Gastrocnemius medialis (tissue), 4 donors: ENCODE measurements around the gene SH3BP4. TPM values are rescaled to one million over a fixed set of nuclear protein-coding genes. Genes with fewer than 3 reads are reported as not detected.

Source experiments
- ATAC-seq, 2 donors: fragments of 150-250 bp; one replicate each; pipeline ENCODE4 v1.9.1; 2016
- DNase-seq, 2 donors: peaks; one replicate each; pipeline ENCODE4 v3.0.0-alpha.2; 2019
- H3K27ac ChIP-seq, 4 donors: fragments of 200-600 bp; sonication (generic); 1 replicate in 1 of 4; 2 replicates in 3 of 4; pipeline ENCODE4 v1.5.1; 2016 to 2018; ENCODE audit warnings: mild to moderate bottlenecking in 2 of 4, moderate library complexity in 1 of 4
- H3K27me3 ChIP-seq, 3 donors: fragments of 200-600 bp; sonication (generic) in 2 of 3; 1 replicate in 1 of 3; 2 replicates in 2 of 3; pipeline versions ENCODE4 v1.5.1 to v1.6.0; 2016 to 2019; ENCODE audit warnings: mild to moderate bottlenecking in 1 of 3, moderate library complexity in 1 of 3
- H3K36me3 ChIP-seq, 2 donors: fragments of 200-600 bp; sonication (generic) in 1 of 2; one replicate each; pipeline ENCODE4 v1.5.1; 2017 to 2018
- H3K4me1 ChIP-seq, 2 donors: fragments of 200-600 bp; sonication (generic) in 1 of 2; one replicate each; pipeline ENCODE4 v1.5.1; 2016 to 2017; ENCODE audit warnings: mild to moderate bottlenecking in 2 of 2
- H3K4me3 ChIP-seq, 4 donors: fragments of 200-600 bp; sonication (generic) in 3 of 4; 1 replicate in 1 of 4; 2 replicates in 3 of 4; pipeline ENCODE4 v1.5.1; 2016 to 2019; ENCODE audit warnings: mild to moderate bottlenecking in 2 of 4
- H3K9me3 ChIP-seq, 3 donors: fragments of 200-600 bp; sonication (generic) in 2 of 3; 1 replicate in 1 of 3; 2 replicates in 2 of 3; pipeline ENCODE4 v1.5.1; 2016 to 2019
- CTCF ChIP-seq, 5 experiments: fragments of 450-650 bp in 3 of 5; fragments of 200-600 bp in 2 of 5; sonication (generic) in 2 of 5; IDR thresholded peaks in 4 of 5; conservative IDR thresholded peaks in 1 of 5; 1 replicate in 4 of 5; 2 replicates in 1 of 5; pipeline ENCODE4 v1.5.1; 2016 to 2019; ENCODE audit warnings: antibody characterized with exemption in 5 of 5, mild to moderate bottlenecking in 3 of 5, moderate library complexity in 3 of 5
- POLR2A ChIP-seq, 2 donors: fragments of 450-650 bp; IDR thresholded peaks; one replicate each; pipeline ENCODE4 v1.6.1; 2017; ENCODE audit warnings: antibody characterized with exemption in 2 of 2, mild to moderate bottlenecking in 2 of 2, moderate library complexity in 2 of 2
- in situ Hi-C, 4 donors: fragments of 200-750 bp; cut with MboI; loops; one replicate each; pipeline versions ENCODE4 v1.15.0 to v1.8.0; 2017; ENCODE audit warnings: low sequenced_read_pairs in 4 of 4
- intact Hi-C: fragments of 100-400 bp; cut with DNase I; formaldehyde crosslinking; loops from one replicate; pipeline ENCODE4 v1.15.1; 2023; ENCODE audit warnings: low total_unique reads
- total RNA-seq, 4 donors: library from RNA; depleted of rRNA; stranded (reverse); fragments of >200 nt; gene quantifications; one replicate each; pipeline versions ENCODE4 v1.1.0 to v1.2.3, GENCODE V29; 2016

Gene SH3BP4
- total RNA-seq, 4 donors from 2014 or later, result 10.2 to 36.9 (median 15.9) TPM

- H3K4me1 ChIP-seq, result no peaks in the 10 kb centered on the region
- H3K9me3 ChIP-seq, result no peaks in the 10 kb centered on the region
- H3K36me3 ChIP-seq, result no peaks in the 10 kb centered on the region
- H3K27ac ChIP-seq, result no peak overlapping the region
- intact Hi-C loops (no loop called here), in situ Hi-C loops (no loop called here)
- TF ChIP-seq POLR2A (IDR thresholded peaks at IDR 0.05), result no peak
- no peak for TF ChIP-seq CTCF (IDR thresholded peaks at IDR 0.05 in 4 of 5, conservative IDR thresholded peaks at IDR 0.05 in 1 of 5)
- DNase-seq (no peak), ATAC-seq (no peak)
- no peak overlapping the region for H3K4me3 ChIP-seq
- no peaks in the 10 kb centered on the region for H3K27me3 ChIP-seq
Observed at GRCh38 chr2:235083822-235084221, 132.0 kb downstream of the SH3BP4 start.

GRCh38 chr2:235084424-235084823 lies 132.6 kb downstream of the SH3BP4 start:
- Histone ChIP-seq H3K9me3 (no peaks in the 10 kb centered on the region), H3K27me3 (no peaks in the 10 kb centered on the region), H3K36me3 (no peaks in the 10 kb centered on the region), H3K27ac (no peak overlapping the region), H3K4me1 (no peaks in the 10 kb centered on the region), H3K4me3 (no peak overlapping the region)
- DNase-seq, result no peak
- TF ChIP-seq CTCF (IDR thresholded peaks at IDR 0.05 in 4 of 5, conservative IDR thresholded peaks at IDR 0.05 in 1 of 5), result no peak
- no peak for TF ChIP-seq POLR2A (IDR thresholded peaks at IDR 0.05)
- in situ Hi-C loops, result no loop called here
- no peak for ATAC-seq
- intact Hi-C loops, result no loop called here

- intact Hi-C loops, result no loop called here
- Histone ChIP-seq H3K4me1 (no peaks in the 10 kb centered on the region), H3K36me3 (no peaks in the 10 kb centered on the region), H3K27me3 (no peaks in the 10 kb centered on the region), H3K9me3 (no peaks in the 10 kb centered on the region), H3K4me3 (no peak overlapping the region), H3K27ac (no peak overlapping the region)
- DNase-seq, result no peak
- TF ChIP-seq POLR2A (IDR thresholded peaks at IDR 0.05), result no peak
- no peak for ATAC-seq
- in situ Hi-C loops, result no loop called here
Observed at GRCh38 chr2:235085476-235085875, 133.7 kb downstream of the SH3BP4 start.

- no peak overlapping the region for H3K4me3 ChIP-seq
- intact Hi-C loops, result no loop called here
- no peak for TF ChIP-seq CTCF (IDR thresholded peaks at IDR 0.05 in 4 of 5, conservative IDR thresholded peaks at IDR 0.05 in 1 of 5)
- TF ChIP-seq POLR2A (IDR thresholded peaks at IDR 0.05), result no peak
- no peaks in the 10 kb centered on the region for H3K4me1 ChIP-seq
- no peaks in the 10 kb centered on the region for H3K36me3 ChIP-seq
- ATAC-seq (no peak), DNase-seq (no peak)
- H3K27ac ChIP-seq, result no peak overlapping the region
- no peaks in the 10 kb centered on the region for H3K27me3 ChIP-seq
- in situ Hi-C loops, result no loop called here
- H3K9me3 ChIP-seq, result no peaks in the 10 kb centered on the region
Observed at GRCh38 chr2:235086481-235087184, 134.8 kb downstream of the SH3BP4 start.

GRCh38 chr2:235087832-235088495 lies 136.1 kb downstream of the SH3BP4 start:
- DNase-seq (peak in 1 of 2 donors; percentile 15), ATAC-seq (no peak)
- in situ Hi-C loops (no loop called here), intact Hi-C loops (no loop called here)
- Histone ChIP-seq H3K4me1 (no peaks in the 10 kb centered on the region), H3K27ac (no peak overlapping the region), H3K36me3 (no peaks in the 10 kb centered on the region), H3K27me3 (no peaks in the 10 kb centered on the region), H3K4me3 (no peak overlapping the region), H3K9me3 (no peaks in the 10 kb centered on the region)
- TF ChIP-seq CTCF (IDR thresholded peaks at IDR 0.05 in 4 of 5, conservative IDR thresholded peaks at IDR 0.05 in 1 of 5) (no peak), POLR2A (IDR thresholded peaks at IDR 0.05) (no peak)
